Ovary (tissue), 9 donors: Measurements from ENCODE around the gene ANGPT4. TPM values are rescaled to one million over a fixed set of nuclear protein-coding genes. Genes with fewer than 3 reads are reported as not detected.
"Not testable (repeated sequence)": the region's sequence is repeated elsewhere in the genome, so short reads cannot be mapped to it uniquely, and the experiment has no call there.

Experiments used
- DNase-seq, 5 donors: peaks; one replicate each; pipeline ENCODE4 v3.0.0-alpha.2; 2019 to 2020
- H3K27ac ChIP-seq, 2 donors: fragments of 200-600 bp; one replicate each; pipeline versions ENCODE4 v1.5.1 to v1.8.0; 2019 to 2022
- H3K27me3 ChIP-seq: fragments of 200-600 bp; one replicate; pipeline ENCODE4 v1.8.0; 2022
- H3K36me3 ChIP-seq: fragments of 200-600 bp; sonication (generic); one replicate; pipeline ENCODE4 v1.5.1; 2019
- H3K4me1 ChIP-seq: one replicate; pipeline ENCODE4 v1.8.1; 2013; ENCODE audit warnings: mild to moderate bottlenecking, moderate library complexity; ENCODE audit not compliant: insufficient read depth
- H3K4me3 ChIP-seq: fragments of 200-600 bp; sonication (generic); one replicate; pipeline ENCODE4 v1.5.1; 2017
- H3K9me3 ChIP-seq, 2 donors: fragments of 200-600 bp in 1 of 2; sonication (generic) in 1 of 2; one replicate each; pipeline versions ENCODE4 v1.5.1 to v1.8.1; 2013 to 2019; ENCODE audit warnings: mild to moderate bottlenecking in 1 of 2, moderate library complexity in 1 of 2
- CTCF ChIP-seq, 3 donors: fragments of 450-650 bp in 2 of 3; fragments of 200-600 bp in 1 of 3; IDR thresholded peaks; one replicate each; pipeline versions ENCODE4 v1.5.1 to v1.8.0; 2016 to 2022; ENCODE audit warnings: antibody characterized with exemption in 3 of 3, mild to moderate bottlenecking in 1 of 3
- EP300 ChIP-seq: sonication (generic); formaldehyde crosslinking; IDR thresholded peaks from one replicate; pipeline ENCODE4 v1.6.1; 2017; ENCODE audit warnings: antibody characterized with exemption
- POLR2A ChIP-seq: fragments of 450-650 bp; IDR thresholded peaks from one replicate; pipeline ENCODE4 v1.6.1; 2017; ENCODE audit warnings: antibody characterized with exemption, mild to moderate bottlenecking, moderate library complexity
- WGBS, 3 donors: extraction: QIAGEN DNeasy Blood & Tissue Kit in 1 of 3; methylation state at CpG; one replicate each; pipeline versions ENCODE4 v1.1.5 to v1.1.7; 2013 to 2017; 5-methylcytosine and 5-hydroxymethylcytosine counted together
- intact Hi-C, 4 donors: fragments of 100-400 bp; cut with DNase I; formaldehyde crosslinking; loops; one replicate each; pipeline versions ENCODE4 v1.11.0 to v1.15.1; 2022 to 2023
- polyA plus RNA-seq, 2 donors: library from polyadenylated mRNA; stranded (reverse); fragments of 200-250 nt in 1 of 2; fragments of 350-450 nt in 1 of 2; fragmentation: Illumina TruSeq in 1 of 2; extraction: RNeasy Lipid Tissue Mini Kit (QIAGEN cat#74804) in 1 of 2; gene quantifications; one replicate each; pipeline ENCODE4 v1.2.3, GENCODE V29; 2013 to 2014
- total RNA-seq, 7 donors: library from RNA; depleted of rRNA in 2 of 7; stranded (reverse); fragments of >200 nt in 2 of 7; fragmentation: NEBNext Ultra II Directional in 3 of 7; extraction: Animal tissue kit (Norgen Biotek cat#: 25700) in 3 of 7; gene quantifications; one replicate each; pipeline versions ENCODE4 v1.1.0 to v1.2.4, GENCODE V29; 2016 to 2023
- donor health status: DM: no; HTN: no; CAD: no; lungs with moderate emphysema.
- donor health status: DM: no; HTN: no; CAD: no.
- donor health status: Bipolar disorder and iron deficiency.
- donor health status: DM: yes; HTN: yes; CAD: no.
- donor health status: DM: no; HTN: no; CAD: no.
- donor health status: DM: yes; HTN: yes; CAD: no.

ANGPT4 gene
- total and polyA plus RNA-seq, 9 donors: 0.58 to 10.7 (median 2.0) TPM

- 67 to 70% (median 69%) methylated on average over 12 of the region's 12 CpGs for WGBS, 3 donors
- H3K9me3 ChIP-seq: no peaks in the 10 kb centered on the region
- DNase-seq: no peak
- intact Hi-C loops: no loop called here
- TF ChIP-seq POLR2A (no peak), CTCF (IDR thresholded peaks at IDR 0.05) (no peak), EP300 (no peak)
- H3K4me3 ChIP-seq: no peak overlapping the region
- H3K27me3 ChIP-seq: no peaks in the 10 kb centered on the region
- no peaks in the 10 kb centered on the region for H3K36me3 ChIP-seq
- no peaks in the 10 kb centered on the region for H3K4me1 ChIP-seq
- no peak overlapping the region for H3K27ac ChIP-seq
Observed at GRCh38 chr20:856361-856775, 59.8 kb downstream of the ANGPT4 start.

- no peak overlapping the region for H3K27ac ChIP-seq
- H3K27me3 ChIP-seq: no peaks in the 10 kb centered on the region
- no peak for DNase-seq
- H3K4me3 ChIP-seq: no peak overlapping the region
- TF ChIP-seq CTCF (IDR thresholded peaks at IDR 0.05) (no peak), POLR2A (no peak), EP300 (no peak)
- H3K4me1 ChIP-seq: no peaks in the 10 kb centered on the region
- no peaks in the 10 kb centered on the region for H3K9me3 ChIP-seq
- intact Hi-C loops: no loop called here
- 62 to 77% (median 70%) methylated on average over 10 to 11 of the region's 11 CpGs for WGBS, 3 donors
- H3K36me3 ChIP-seq: no peaks in the 10 kb centered on the region
Observed at GRCh38 chr20:855466-856360, 60.4 kb downstream of the ANGPT4 start.

- intact Hi-C loops: no loop called here
- WGBS, 3 donors: 67 to 74% (median 70%) methylated on average over 6 of the region's 6 CpGs
- Histone ChIP-seq H3K27ac (no peak overlapping the region), H3K4me3 (no peak overlapping the region), H3K4me1 (no peaks in the 10 kb centered on the region), H3K27me3 (no peaks in the 10 kb centered on the region), H3K36me3 (no peaks in the 10 kb centered on the region), H3K9me3 (no peaks in the 10 kb centered on the region)
- DNase-seq: no peak
- TF ChIP-seq POLR2A (no peak), CTCF (IDR thresholded peaks at IDR 0.05) (no peak), EP300 (no peak)
Observed at GRCh38 chr20:854601-855000, 61.5 kb downstream of the ANGPT4 start.

GRCh38 chr20:853406-853996 is 62.6 kb downstream of the ANGPT4 start:
- H3K9me3 ChIP-seq: no peaks in the 10 kb centered on the region
- H3K27me3 ChIP-seq: no peaks in the 10 kb centered on the region
- 93 to 95% (median 94%) methylated on average over 4 of the region's 4 CpGs for WGBS, 3 donors
- H3K4me1 ChIP-seq: no peaks in the 10 kb centered on the region
- TF ChIP-seq POLR2A (no peak), CTCF (IDR thresholded peaks at IDR 0.05) (no peak), EP300 (no peak)
- DNase-seq: no peak
- no peak overlapping the region for H3K4me3 ChIP-seq
- no peaks in the 10 kb centered on the region for H3K36me3 ChIP-seq
- H3K27ac ChIP-seq: no peak overlapping the region
- intact Hi-C loops: no loop called here

GRCh38 chr20:848731-849130 is 67.4 kb downstream of the ANGPT4 start:
- intact Hi-C loops, DNase-seq, H3K27ac ChIP-seq, H3K36me3 ChIP-seq, H3K4me3 ChIP-seq, H3K9me3 ChIP-seq, H3K4me1 ChIP-seq, H3K27me3 ChIP-seq: not testable (repeated sequence)
- WGBS, 3 donors: 87 to 91% (median 90%) methylated on average over 8 of the region's 8 CpGs
